Measurements from ENCODE around the gene ALDH3A2.

DNA sequence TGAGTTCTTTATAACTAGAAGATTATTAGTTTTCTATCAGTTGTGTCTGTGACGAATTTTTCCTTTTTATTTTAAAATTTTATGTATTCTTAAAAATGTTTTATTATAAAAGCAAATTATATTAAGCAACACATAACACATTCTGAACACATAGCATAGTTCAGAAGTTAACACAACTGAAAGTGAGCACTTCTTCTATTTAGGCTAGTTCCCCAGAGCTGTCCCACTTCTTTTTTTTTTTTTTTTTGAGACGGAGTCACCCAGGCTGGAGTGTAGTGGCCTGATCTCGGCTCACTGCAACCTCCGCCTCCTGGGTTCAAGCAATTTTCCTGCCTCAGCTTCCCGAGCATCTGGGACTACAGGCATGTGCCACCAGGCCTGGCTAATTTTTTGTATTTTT, 37.7 kb upstream of the ALDH3A2 start:
- TF ChIP-seq EZH2 (IDR thresholded peaks at IDR 0.05; ENCODE audit: insufficient read depth, poor library complexity, severe bottlenecking) (no peak), EZH2phosphoT487 (IDR thresholded peaks at IDR 0.05; ENCODE audit: insufficient read depth, low read depth) (no peak)

All from GM23248 (cell line).